Measurements from ENCODE around the gene ST6GAL1. TPM values are rescaled to one million over a fixed set of nuclear protein-coding genes. Genes with fewer than 3 reads are reported as not detected.
A peak's percentile ranks its signal among the peaks of the same experiment; 100 is the strongest.

The ST6GAL1 gene
- total and polyA plus RNA-seq, 2 of the 8 experiments (the other 6 are each of a cell fraction or from before 2014, with no cell fraction given): 62.8 to 80.9 TPM

DNA sequence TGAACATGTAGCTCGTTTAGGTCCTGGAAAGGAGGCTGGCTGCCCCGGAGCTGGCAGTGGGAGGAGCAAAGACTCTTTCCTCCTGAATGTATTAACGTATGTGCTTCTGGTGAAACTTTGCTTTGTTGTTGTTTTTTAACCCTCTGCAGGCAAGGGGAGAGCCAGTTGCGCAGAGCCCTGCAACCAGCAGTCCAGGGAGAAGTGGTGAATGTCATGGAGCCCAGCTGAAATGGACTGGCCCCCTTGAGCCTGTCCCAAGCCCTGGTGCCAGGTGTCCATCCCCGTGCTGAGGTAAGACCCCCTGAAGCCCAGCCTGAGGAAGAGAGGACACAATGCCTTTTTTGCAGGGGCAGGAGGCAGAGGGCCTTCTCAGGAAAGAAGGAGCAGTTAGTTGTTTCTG is 33.3 kb downstream of the ST6GAL1 start:
- H3K36me3 ChIP-seq (ENCODE audit: control insufficient read depth in 2 of 4, insufficient read depth in 4 of 4, low read length in 3 of 4): peaks cover 0 to 35% (median 5%) of the 10 kb centered on the region in 4 experiments; a peak in 5 of 8 replicates
- no peak overlapping the region for H3K4ac ChIP-seq (replicated peaks; ENCODE audit: insufficient read length, low read depth, low read length)
- H2BK12ac ChIP-seq (ENCODE audit: low read depth, low read length): peak overlapping the region; percentile 93
- TF ChIP-seq ASH2L (IDR thresholded peaks at IDR 0.05; ENCODE audit: low read length) (peak; percentile 25), CBX8 (IDR thresholded peaks at IDR 0.05; ENCODE audit: borderline replicate concordance, low read depth, low read length) (no peak)
- H3K9ac ChIP-seq (replicated peaks in 1 of 4; ENCODE audit: extremely low read depth in 1 of 4, low read depth in 3 of 4, low read length in 3 of 4): peak overlapping the region in 2 of 4 experiments; percentile 3 to 24; a peak in 1 of 7 replicates
- peaks cover 2% of the 10 kb centered on the region in 2 experiments for H4K20me1 ChIP-seq (replicated peaks in 1 of 2; ENCODE audit: control insufficient read depth in 1 of 2, insufficient read depth in 2 of 2, low read length in 2 of 2)
- peak overlapping the region; percentile 42 for H3K18ac ChIP-seq (ENCODE audit: extremely low read depth, low read length)
- H3K14ac ChIP-seq (ENCODE audit: insufficient read length): no peak overlapping the region
- no peak for DNase-seq (ENCODE audit: low read depth in 1 of 2, low spot score in 2 of 2)
- H3K56ac ChIP-seq (replicated peaks; ENCODE audit: insufficient read length, low read depth, low read length): peak overlapping the region; percentile 7
- H3K4me2 ChIP-seq (ENCODE audit: insufficient read depth in 1 of 2, low read depth in 2 of 2, low read length in 2 of 2): peak overlapping the region; percentile 10 to 25; a peak in 2 of 4 replicates
- peak; percentile 19 for FAIRE-seq
- no peak overlapping the region for H3K4me3 ChIP-seq (ENCODE audit: extremely low read depth in 1 of 4, insufficient read depth in 2 of 4, low read depth in 3 of 4, low read length in 4 of 4)
- peak overlapping the region; percentile 39; the same call in 1 of the 2 replicates for H3K27ac ChIP-seq (ENCODE audit: low read depth, low read length)
- peak overlapping the region; percentile 94 for H2BK5ac ChIP-seq (ENCODE audit: low read depth, low read length)
- H2BK15ac ChIP-seq (ENCODE audit: low read length): no peak overlapping the region
- peak overlapping the region; percentile 23 for H4K5ac ChIP-seq (ENCODE audit: insufficient read length, low read depth, low read length)
- H2AFZ ChIP-seq (ENCODE audit: low read length): no peak overlapping the region
- H3K23ac ChIP-seq (ENCODE audit: insufficient read length): no peak overlapping the region
- H3K9me3 ChIP-seq (ENCODE audit: insufficient read depth in 2 of 2, low read depth in 1 of 2, low read length in 1 of 2): no peaks in the 10 kb centered on the region
- no peak overlapping the region for H4K8ac ChIP-seq (ENCODE audit: extremely low read depth, insufficient read depth, low read length)
- no peaks in the 10 kb centered on the region for H3K27me3 ChIP-seq (replicated peaks in 1 of 4; ENCODE audit: control insufficient read depth in 3 of 4, extremely low read depth in 1 of 4, insufficient read depth in 3 of 4, low read length in 3 of 4)
- peak overlapping the region; percentile 92 for H4K91ac ChIP-seq (replicated peaks; ENCODE audit: insufficient read length, low read length)
- H2BK20ac ChIP-seq (ENCODE audit: low read length): peak overlapping the region; percentile 8; the same call in 1 of the 2 replicates
- H2BK120ac ChIP-seq (replicated peaks; ENCODE audit: low read depth, low read length): no peak overlapping the region
- CTCF ChIA-PET (ENCODE audit: partially characterized antibody): interaction anchor here (0.7 to 3.3 kb wide), 9 partner anchors 9 to 149 kb away, joined by 3 to 11 read pairs (median 3); no protein-coding TSS in a partner anchor
- POLR2A ChIA-PET (ENCODE audit: partially characterized antibody): interaction anchor here (1.3 to 2.1 kb wide), 3 partner anchors 9 to 13 kb away, joined by 4 to 6 read pairs (median 5); no protein-coding TSS in a partner anchor
- no peaks in the 10 kb centered on the region for H3K23me2 ChIP-seq (ENCODE audit: low read depth, low read length)
- peaks cover 6 to 57% of the 10 kb centered on the region in 2 experiments for H3K79me2 ChIP-seq (ENCODE audit: control insufficient read depth in 1 of 2, insufficient read depth in 2 of 2, low read length in 2 of 2)
- H3K79me1 ChIP-seq (ENCODE audit: low read depth, low read length): peaks cover 13% of the 10 kb centered on the region
- WGBS, 2 experiments (ENCODE audit: extremely low coverage in 1 of 2, insufficient coverage in 1 of 2, insufficient read length in 1 of 2, insufficient replicate concordance in 2 of 2, low coverage in 1 of 2, low lambda C conversion rate in 2 of 2, missing lambda C conversion rate in 1 of 2): 63% methylated on average over 5 of the region's 5 CpGs; no CpG with 5 or more reads in 1 of the 2 experiments
- peak overlapping the region; percentile 66; the same call in 1 of the 2 replicates for H2AK5ac ChIP-seq (ENCODE audit: low read depth, low read length)
- peaks cover 20 to 36% (median 28%) of the 10 kb centered on the region in 4 experiments for H3K4me1 ChIP-seq (replicated peaks in 1 of 4; ENCODE audit: control insufficient read depth in 3 of 4, insufficient read depth in 4 of 4, low read length in 3 of 4)

Measured in H1 (cell line).